Renal cortex interstitium (tissue), 11 donors: ENCODE data around the gene MRC2. TPM values are rescaled to one million over a fixed set of nuclear protein-coding genes. Genes with fewer than 3 reads are reported as not detected.

Experiments
- DNase-seq, 11 donors: peaks; one replicate each; pipeline ENCODE4 v3.0.0-alpha.2; 2013; ENCODE audit warnings: low read depth in 9 of 11, low spot score in 4 of 11; ENCODE audit errors: extremely low read depth in 1 of 11
- polyA plus RNA-seq, 3 donors: library from polyadenylated mRNA; unstranded; fragments of 120-200 nt; gene quantifications; one replicate each; pipeline ENCODE4 v1.2.1, GENCODE V29; 2013; ENCODE audit not compliant: insufficient read length in 3 of 3

MRC2 gene
- polyA plus RNA-seq, 3 donors, result 52.6 to 80.0 (median 72.5) TPM

DNA sequence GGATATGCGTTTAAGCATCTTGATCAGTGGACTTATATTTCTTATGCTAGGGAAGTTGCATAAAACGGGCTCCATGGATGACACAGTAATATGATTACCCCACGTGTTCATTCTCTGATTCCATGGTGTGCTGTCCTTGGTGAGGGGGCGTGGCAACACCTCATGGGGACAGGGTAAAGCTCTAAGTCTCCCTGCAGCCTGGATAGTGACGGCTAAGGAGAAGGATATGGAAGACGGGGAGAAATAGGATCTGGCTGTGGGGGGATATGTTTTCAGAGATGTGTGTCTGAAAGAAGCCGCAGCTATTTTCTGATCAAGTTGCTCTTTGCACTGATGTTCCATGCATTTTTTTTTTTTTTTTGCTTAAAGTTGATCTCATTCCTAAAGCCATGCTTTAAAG lies 96.4 kb downstream of the MRC2 start:
- DNase-seq, result no peak

GRCh38 chr17:62724398-62725146 lies 97.1 kb downstream of the MRC2 start:
- DNase-seq, result no peak

DNA sequence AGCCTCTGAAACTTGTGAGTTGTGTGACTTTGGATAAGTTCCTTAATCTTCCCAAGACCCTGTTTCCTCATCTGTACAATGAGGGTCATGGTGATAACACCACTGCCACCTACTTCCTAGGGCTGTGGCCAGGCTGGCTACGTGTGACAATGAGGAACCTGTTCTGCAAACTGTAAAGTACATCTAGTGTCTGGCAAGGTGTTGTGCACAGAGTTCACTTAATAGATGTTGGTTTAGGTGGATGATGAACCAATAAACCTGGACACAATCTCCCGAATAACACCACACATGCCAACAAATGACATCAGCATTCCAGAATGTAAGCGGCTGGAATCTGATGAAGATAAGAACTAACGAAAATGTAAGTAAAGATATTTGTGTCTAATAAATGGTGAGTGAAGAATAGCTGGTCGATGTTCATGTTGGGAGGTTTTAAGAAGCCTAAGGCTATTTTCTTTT lies 98.3 kb downstream of the MRC2 start:
- no peak for DNase-seq

GRCh38 chr17:62727916-62728672 lies 100.6 kb downstream of the MRC2 start:
- no peak for DNase-seq

DNA sequence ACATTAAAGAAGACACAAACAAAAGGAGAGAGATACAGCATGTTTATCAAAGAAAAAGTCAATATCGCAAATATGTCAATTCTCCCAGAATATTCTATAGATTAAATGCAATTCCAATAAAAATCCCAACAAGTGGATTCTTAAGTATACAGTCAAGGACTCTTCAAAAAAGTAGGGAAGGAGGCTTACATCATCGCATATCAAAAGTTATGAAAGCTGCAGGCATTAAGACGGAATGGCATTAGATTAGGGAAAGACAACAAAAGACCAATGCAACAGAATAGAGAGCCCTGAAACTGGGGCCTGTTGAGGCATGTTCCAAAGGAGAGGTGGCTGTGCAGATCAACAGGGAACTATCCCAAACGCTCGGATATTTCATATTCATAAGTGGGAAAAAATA lies 104.7 kb downstream of the MRC2 start:
- no peak for DNase-seq

- DNase-seq, result no peak
These were observed 107.7 kb downstream of the MRC2 start for GRCh38 chr17:62735044-62735651.

DNA sequence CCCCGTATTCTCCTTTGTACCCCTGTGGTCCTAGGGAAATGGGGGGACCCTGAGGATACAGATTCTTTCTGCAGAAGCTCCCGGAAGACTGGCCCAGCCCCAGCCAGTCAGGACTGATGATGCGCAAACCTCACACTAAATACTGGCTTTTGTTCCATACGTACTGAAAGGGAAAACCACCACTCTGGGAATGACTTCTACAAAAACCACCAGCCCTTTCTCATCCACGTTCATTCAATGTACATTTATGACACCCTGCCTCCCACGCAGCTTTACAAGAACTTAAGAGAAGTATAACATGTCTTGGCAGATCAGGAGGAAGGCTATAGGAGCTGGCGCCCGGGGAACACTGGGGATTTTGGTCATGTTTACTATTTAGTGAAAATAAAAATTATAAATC lies 110.0 kb downstream of the MRC2 start:
- DNase-seq, result peak in 1 of 11 donors; percentile 51

DNA sequence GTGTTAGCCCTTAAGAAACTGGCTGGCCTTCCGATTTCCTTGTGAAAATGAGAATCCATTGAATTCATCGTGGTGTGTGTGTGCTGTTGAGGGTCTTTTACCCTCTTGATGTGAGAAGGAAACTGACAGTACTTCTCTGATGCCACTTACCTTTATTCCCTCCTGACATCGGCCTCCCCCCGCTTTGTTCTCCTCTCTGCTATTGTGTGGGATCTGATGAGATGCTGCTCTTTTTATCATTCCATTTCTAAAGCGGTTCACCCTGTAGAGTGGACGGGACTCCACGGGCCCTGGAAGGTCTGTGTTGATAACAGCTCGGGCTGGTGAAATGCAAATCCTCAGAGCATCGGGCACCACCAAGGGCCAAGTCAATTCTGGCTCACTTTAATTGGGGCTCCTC lies 110.8 kb downstream of the MRC2 start:
- DNase-seq, result no peak

GRCh38 chr17:62739645-62740388 lies 112.3 kb downstream of the MRC2 start:
- no peak for DNase-seq

GRCh38 chr17:62741290-62741689 lies 113.8 kb downstream of the MRC2 start:
- no peak for DNase-seq

Other genes with a start within 250 kb of the MRC2 start
- gene EFCAB3, start 247.1 kb upstream of the MRC2 start, polyA plus RNA-seq, result under 1 TPM in 2 of 3 donors, not detected in 1; 0.20 to 0.94 TPM
- 10 to 100 TPM; 20.9 to 22.0 (median 21.3) TPM for gene METTL2A, start 203.8 kb upstream of the MRC2 start, polyA plus RNA-seq
- gene TLK2, start 148.8 kb upstream of the MRC2 start, polyA plus RNA-seq, result 10 to 100 TPM; 58.1 to 68.8 (median 63.9) TPM
- 1 to 10 TPM in 1 of 3 donors, under 1 TPM in 2; 0.63 to 1.7 (median 0.78) TPM for gene MARCHF10, start 180.6 kb downstream of the MRC2 start, polyA plus RNA-seq